Measurements from ENCODE around the gene SMYD2.

The SMYD2 gene

DNA sequence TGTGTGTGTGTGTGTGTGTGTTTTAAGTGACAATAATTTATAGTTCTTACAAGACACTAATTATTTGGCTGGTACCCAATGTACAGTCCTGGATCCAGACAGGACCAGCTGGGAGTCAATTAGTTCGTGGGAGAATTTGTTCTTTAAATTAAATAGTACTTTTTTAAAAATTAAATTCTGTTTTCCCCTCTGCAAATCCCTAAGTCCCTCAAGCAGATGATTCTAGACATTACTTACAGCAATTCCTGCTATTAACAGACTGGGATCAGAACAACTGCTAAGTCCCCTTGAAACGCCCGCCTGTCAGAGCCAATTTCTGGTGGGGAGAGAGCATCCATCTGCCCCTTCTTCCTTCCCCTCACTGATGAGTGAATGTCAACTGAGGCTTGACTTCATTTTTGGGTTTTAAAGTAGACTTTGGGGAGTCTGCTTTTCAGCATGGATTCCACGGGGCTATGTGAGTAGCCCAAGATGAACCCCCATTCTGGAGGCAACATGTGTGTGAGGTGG lies 83.9 kb downstream of the SMYD2 start:
- TF ChIP-seq, protein P1, sequence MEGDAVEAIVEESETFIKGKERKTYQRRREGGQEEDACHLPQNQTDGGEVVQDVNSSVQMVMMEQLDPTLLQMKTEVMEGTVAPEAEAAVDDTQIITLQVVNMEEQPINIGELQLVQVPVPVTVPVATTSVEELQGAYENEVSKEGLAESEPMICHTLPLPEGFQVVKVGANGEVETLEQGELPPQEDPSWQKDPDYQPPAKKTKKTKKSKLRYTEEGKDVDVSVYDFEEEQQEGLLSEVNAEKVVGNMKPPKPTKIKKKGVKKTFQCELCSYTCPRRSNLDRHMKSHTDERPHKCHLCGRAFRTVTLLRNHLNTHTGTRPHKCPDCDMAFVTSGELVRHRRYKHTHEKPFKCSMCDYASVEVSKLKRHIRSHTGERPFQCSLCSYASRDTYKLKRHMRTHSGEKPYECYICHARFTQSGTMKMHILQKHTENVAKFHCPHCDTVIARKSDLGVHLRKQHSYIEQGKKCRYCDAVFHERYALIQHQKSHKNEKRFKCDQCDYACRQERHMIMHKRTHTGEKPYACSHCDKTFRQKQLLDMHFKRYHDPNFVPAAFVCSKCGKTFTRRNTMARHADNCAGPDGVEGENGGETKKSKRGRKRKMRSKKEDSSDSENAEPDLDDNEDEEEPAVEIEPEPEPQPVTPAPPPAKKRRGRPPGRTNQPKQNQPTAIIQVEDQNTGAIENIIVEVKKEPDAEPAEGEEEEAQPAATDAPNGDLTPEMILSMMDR (IDR thresholded peaks at IDR 0.05; ENCODE audit: low read depth, low read length): no peak
- no peak for DNase-seq (ENCODE audit: extremely low read depth, low read depth)

DNA sequence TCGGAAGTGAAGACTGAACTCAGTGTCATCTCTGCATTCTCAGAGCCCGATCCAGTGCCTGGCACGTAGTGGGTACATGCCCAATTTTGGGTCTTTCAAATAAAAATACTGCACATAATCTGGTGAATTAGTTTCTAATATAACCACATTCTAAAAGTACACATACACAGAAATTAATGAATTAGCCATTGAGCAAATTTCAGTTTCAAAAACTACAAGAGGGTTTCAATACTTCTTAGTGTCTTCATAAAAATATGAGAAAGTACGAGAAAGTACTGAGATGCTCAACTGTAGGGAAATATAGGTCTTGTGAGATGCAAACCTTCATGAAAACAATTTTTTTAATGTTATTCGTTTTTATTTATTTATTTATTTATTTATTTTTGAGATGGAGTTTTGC lies 86.9 kb downstream of the SMYD2 start:
- DNase-seq (ENCODE audit: extremely low read depth, low read depth): no peak
- TF ChIP-seq, protein P1 (IDR thresholded peaks at IDR 0.05; ENCODE audit: low read depth, low read length): no peak

DNA sequence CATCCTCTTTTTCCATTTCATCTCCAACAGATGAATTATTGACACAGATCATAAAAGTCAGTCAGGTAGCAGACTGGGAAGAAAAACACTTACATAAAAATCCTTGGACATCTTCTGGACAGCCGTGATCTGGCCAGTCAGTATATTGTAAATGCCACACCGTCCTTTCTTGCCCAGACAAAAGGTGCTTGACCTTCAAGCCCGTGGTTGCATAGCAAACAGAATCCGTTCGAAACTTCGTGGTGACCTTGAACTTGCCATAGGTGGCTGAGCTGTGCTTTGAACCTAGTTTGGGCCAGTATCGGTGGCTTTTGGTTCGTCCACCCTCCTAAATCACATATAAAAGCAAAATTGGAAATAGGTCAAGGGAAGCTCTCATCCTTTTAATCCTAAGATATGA lies 88.4 kb downstream of the SMYD2 start:
- no peak for DNase-seq (ENCODE audit: extremely low read depth, low read depth)
- TF ChIP-seq, protein P1 (IDR thresholded peaks at IDR 0.05; ENCODE audit: low read depth, low read length): no peak

DNA sequence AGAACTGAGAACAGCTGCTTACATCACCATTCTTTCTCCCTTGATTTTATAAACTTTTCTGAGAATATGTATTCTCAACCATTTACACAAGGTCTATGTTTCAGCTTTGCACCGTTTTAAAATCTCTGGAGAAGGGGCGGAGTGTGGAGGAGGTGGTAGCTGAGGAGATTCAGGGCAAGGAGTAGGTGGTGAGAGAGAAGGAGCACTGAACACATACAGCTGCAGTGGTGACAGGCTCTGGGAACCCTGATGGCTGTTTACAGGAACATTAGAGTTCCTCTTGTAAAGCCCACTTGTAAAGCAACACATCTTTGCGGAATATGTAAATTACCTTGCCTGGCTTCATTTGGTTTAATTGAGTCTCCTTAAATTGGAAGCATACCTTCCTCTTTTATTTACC lies 89.7 kb downstream of the SMYD2 start:
- TF ChIP-seq, protein P1 (IDR thresholded peaks at IDR 0.05; ENCODE audit: low read depth, low read length): no peak
- no peak for DNase-seq (ENCODE audit: extremely low read depth, low read depth)

DNA sequence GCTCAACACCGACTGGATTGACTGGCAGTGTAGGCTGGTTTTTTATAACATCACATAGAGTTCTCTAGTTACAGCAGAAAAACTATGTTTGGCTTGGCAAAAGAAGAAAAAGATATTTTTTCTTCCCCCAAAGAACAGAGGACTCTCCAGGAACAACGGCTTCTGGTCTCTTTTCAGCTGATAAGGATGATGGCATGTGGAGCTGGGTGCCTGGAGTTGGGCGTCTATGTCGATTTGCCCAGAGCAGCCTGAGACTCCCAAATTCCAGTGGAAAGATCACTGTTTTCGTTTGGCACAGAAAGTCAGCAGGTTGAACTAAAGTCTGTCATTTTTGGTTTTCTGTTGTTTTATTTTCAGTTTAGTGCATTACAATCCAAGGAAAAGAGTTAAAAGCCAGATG lies 91.1 kb downstream of the SMYD2 start:
- DNase-seq (ENCODE audit: extremely low read depth, low read depth): no peak
- TF ChIP-seq, protein P1 (IDR thresholded peaks at IDR 0.05; ENCODE audit: low read depth, low read length): no peak

DNA sequence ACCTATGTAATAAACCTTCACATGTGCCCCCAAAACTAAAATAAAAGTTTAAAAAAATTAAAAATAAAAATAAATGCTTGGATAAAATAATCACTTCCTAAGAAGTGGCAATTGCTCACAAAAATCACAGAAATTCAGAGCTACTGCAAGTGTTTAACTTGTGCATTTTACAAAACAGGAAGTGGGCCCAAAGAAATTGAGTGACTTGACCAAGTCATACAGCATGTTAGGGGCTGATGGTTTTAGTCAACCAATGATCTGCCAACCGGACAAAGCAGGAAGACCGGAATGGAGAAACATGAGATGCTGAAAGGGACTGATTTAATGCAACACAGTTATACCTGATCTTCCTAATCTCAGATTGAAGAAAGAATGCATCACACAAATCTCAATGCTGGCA lies 96.5 kb downstream of the SMYD2 start:
- TF ChIP-seq, protein P1 (IDR thresholded peaks at IDR 0.05; ENCODE audit: low read depth, low read length): no peak
- no peak for DNase-seq (ENCODE audit: extremely low read depth, low read depth)

DNA sequence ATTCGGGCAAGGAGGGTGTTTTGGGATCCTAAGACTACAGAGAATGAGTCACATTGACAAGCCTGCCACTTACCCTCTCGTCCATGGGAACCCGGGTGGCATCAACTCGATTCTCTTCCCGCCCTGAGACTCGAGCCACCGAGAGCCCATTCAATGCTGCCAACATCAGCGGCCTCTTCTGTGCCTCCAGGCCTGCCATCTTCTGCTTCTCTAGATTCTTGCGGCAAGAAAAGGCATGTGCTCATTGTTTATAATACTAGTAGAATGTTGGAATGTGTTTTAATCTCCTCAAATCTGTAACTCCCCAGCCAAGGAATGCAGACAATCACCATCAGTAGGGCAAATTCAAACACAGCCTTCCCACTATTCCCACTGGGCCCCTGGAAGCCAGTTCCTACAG lies 96.9 kb downstream of the SMYD2 start:
- DNase-seq (ENCODE audit: extremely low read depth, low read depth): peak; percentile 51
- TF ChIP-seq, protein P1 (IDR thresholded peaks at IDR 0.05; ENCODE audit: low read depth, low read length): no peak

All from AG09319 (cell line).